Measurements from ENCODE around the gene ADAMTS10. TPM values are rescaled to one million over a fixed set of nuclear protein-coding genes. Genes with fewer than 3 reads are reported as not detected.
"Not testable (repeated sequence)": the region's sequence is repeated elsewhere in the genome, so short reads cannot be mapped to it uniquely, and the experiment has no call there.

ADAMTS10 gene
- total and polyA plus RNA-seq, 10 donors: 7.8 to 33.8 (median 18.0) TPM

- no peak for DNase-seq
- no peaks in the 10 kb centered on the region for H3K27me3 ChIP-seq (replicated peaks in 1 of 7)
- 69 to 88% (median 79%) methylated on average over 2 of the region's 2 CpGs for WGBS, 5 donors
- H3K9me3 ChIP-seq: peaks cover 0 to 17% (median 0%) of the 10 kb centered on the region in 8 donors
- TF ChIP-seq POLR2AphosphoS5 (IDR thresholded peaks at IDR 0.05) (no peak), CTCF (IDR thresholded peaks at IDR 0.05 in 8 of 11, conservative IDR thresholded peaks at IDR 0.05 in 3 of 11) (no peak), POLR2A (IDR thresholded peaks at IDR 0.05) (no peak)
- no peak overlapping the region for H3K4me3 ChIP-seq
- intact Hi-C loops (cut with DNase I; ENCODE audit: low total_unique reads): no loop called here
- no peaks in the 10 kb centered on the region for H3K36me3 ChIP-seq
- H3K4me1 ChIP-seq: no peaks in the 10 kb centered on the region
- no peak overlapping the region for H3K27ac ChIP-seq
These were observed 18.7 kb upstream of the ADAMTS10 start for GRCh38 chr19:8629184-8629583.

- H3K27me3 ChIP-seq (replicated peaks in 1 of 7): no peaks in the 10 kb centered on the region
- no peaks in the 10 kb centered on the region for H3K4me1 ChIP-seq
- H3K27ac ChIP-seq: no peak overlapping the region
- DNase-seq: no peak
- no peak overlapping the region for H3K4me3 ChIP-seq
- H3K36me3 ChIP-seq: no peaks in the 10 kb centered on the region
- WGBS, 5 donors: 78 to 89% (median 87%) methylated on average over 8 of the region's 8 CpGs
- no peak for TF ChIP-seq POLR2AphosphoS5 (IDR thresholded peaks at IDR 0.05)
- no peak for TF ChIP-seq CTCF (IDR thresholded peaks at IDR 0.05 in 8 of 11, conservative IDR thresholded peaks at IDR 0.05 in 3 of 11)
- TF ChIP-seq POLR2A (IDR thresholded peaks at IDR 0.05): no peak
- H3K9me3 ChIP-seq: peaks cover 0 to 17% (median 0%) of the 10 kb centered on the region in 8 donors
- intact Hi-C loops (cut with DNase I; ENCODE audit: low total_unique reads): no loop called here
These were observed 16.3 kb upstream of the ADAMTS10 start for GRCh38 chr19:8626842-8627241.

- 58 to 63% (median 60%) methylated on average over 4 of the region's 4 CpGs for WGBS, 5 donors
- peaks cover 0 to 12% (median 0%) of the 10 kb centered on the region in 7 donors for H3K27me3 ChIP-seq (replicated peaks in 1 of 7)
- H3K36me3 ChIP-seq; H3K9me3 ChIP-seq; H3K4me1 ChIP-seq; H3K4me3 ChIP-seq; intact Hi-C loops (cut with DNase I; ENCODE audit: low total_unique reads); H3K27ac ChIP-seq; DNase-seq: not testable (repeated sequence)
These were observed 12.4 kb upstream of the ADAMTS10 start for GRCh38 chr19:8622886-8623285.

GRCh38 chr19:8618751-8619150, 8.2 kb upstream of the ADAMTS10 start:
- H3K9me3 ChIP-seq: no peaks in the 10 kb centered on the region
- no peak overlapping the region for H3K27ac ChIP-seq
- H3K36me3 ChIP-seq: no peaks in the 10 kb centered on the region
- WGBS, 5 donors: 74 to 80% (median 78%) methylated on average over 8 of the region's 8 CpGs
- TF ChIP-seq POLR2A (IDR thresholded peaks at IDR 0.05) (no peak), POLR2AphosphoS5 (IDR thresholded peaks at IDR 0.05) (no peak), CTCF (IDR thresholded peaks at IDR 0.05 in 8 of 11, conservative IDR thresholded peaks at IDR 0.05 in 3 of 11) (no peak)
- intact Hi-C loops (cut with DNase I; ENCODE audit: low total_unique reads): no loop called here
- peaks cover 0 to 12% (median 0%) of the 10 kb centered on the region in 7 donors for H3K27me3 ChIP-seq (replicated peaks in 1 of 7)
- DNase-seq: no peak
- peaks cover 0 to 14% (median 3%) of the 10 kb centered on the region in 6 donors for H3K4me1 ChIP-seq
- no peak overlapping the region for H3K4me3 ChIP-seq

- WGBS, 5 donors: 80 to 85% (median 81%) methylated on average over 4 of the region's 4 CpGs
- no peaks in the 10 kb centered on the region for H3K9me3 ChIP-seq
- no peak overlapping the region for H3K4me3 ChIP-seq
- TF ChIP-seq CTCF (IDR thresholded peaks at IDR 0.05 in 8 of 11, conservative IDR thresholded peaks at IDR 0.05 in 3 of 11): no peak
- no peak for TF ChIP-seq POLR2AphosphoS5 (IDR thresholded peaks at IDR 0.05)
- no peak for TF ChIP-seq POLR2A (IDR thresholded peaks at IDR 0.05)
- intact Hi-C loops (cut with DNase I; ENCODE audit: low total_unique reads): no loop called here
- no peak overlapping the region for H3K27ac ChIP-seq
- DNase-seq: no peak
- H3K4me1 ChIP-seq: peaks cover 0 to 14% (median 3%) of the 10 kb centered on the region in 6 donors
- H3K36me3 ChIP-seq: no peaks in the 10 kb centered on the region
- peaks cover 0 to 12% (median 0%) of the 10 kb centered on the region in 7 donors for H3K27me3 ChIP-seq (replicated peaks in 1 of 7)
These were observed 7.5 kb upstream of the ADAMTS10 start for GRCh38 chr19:8617984-8618383.

- intact Hi-C loops (cut with DNase I; ENCODE audit: low total_unique reads); DNase-seq; H3K27ac ChIP-seq; H3K4me3 ChIP-seq; H3K36me3 ChIP-seq; H3K9me3 ChIP-seq: not testable (repeated sequence)
- H3K4me1 ChIP-seq: peaks cover 0 to 14% (median 3%) of the 10 kb centered on the region in 6 donors
- 79 to 86% (median 81%) methylated on average over 15 of the region's 15 CpGs for WGBS, 5 donors
- peaks cover 0 to 12% (median 0%) of the 10 kb centered on the region in 7 donors for H3K27me3 ChIP-seq (replicated peaks in 1 of 7)
These were observed 6.8 kb upstream of the ADAMTS10 start for GRCh38 chr19:8617325-8617724.

All from spleen (tissue), 11 donors.